ENCODE measurements around the gene TANC1.
"Not testable (repeated sequence)": the region's sequence is repeated elsewhere in the genome, so short reads cannot be mapped to it uniquely, and the experiment has no call there.

The TANC1 gene

GRCh38 chr2:159124931-159125467 is 156.6 kb downstream of the TANC1 start:
- DNase-seq, result no peak

- DNase-seq, result no peak
These were observed 157.4 kb downstream of the TANC1 start for GRCh38 chr2:159125858-159126257.

DNA sequence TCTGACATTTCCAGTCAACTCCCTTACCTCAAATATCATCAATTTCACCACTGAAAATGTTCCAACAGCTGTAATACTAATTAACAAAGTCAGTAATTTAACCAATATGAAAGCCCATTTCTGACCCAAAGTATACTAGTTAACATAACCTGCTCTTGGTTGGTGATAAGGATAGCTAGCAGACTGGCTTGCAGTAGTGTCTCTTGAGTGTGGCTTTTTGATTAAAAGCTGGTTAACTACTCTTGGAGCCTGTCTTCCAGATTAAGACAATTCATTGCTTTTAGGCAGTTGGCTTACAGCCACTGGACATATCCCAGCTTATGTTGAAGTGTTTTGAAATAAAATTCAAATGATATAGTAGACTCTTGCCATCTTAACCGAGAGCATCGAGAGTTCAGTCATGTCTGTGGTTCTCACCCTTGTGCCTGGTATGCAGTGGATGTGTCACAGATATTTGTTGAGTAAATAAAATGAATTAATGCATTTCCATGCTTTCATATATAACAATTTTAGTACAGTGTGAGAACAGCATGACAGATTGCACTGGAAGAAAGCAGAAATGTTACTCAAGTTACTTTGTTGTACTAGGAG is 158.1 kb downstream of the TANC1 start:
- no peak for DNase-seq

DNA sequence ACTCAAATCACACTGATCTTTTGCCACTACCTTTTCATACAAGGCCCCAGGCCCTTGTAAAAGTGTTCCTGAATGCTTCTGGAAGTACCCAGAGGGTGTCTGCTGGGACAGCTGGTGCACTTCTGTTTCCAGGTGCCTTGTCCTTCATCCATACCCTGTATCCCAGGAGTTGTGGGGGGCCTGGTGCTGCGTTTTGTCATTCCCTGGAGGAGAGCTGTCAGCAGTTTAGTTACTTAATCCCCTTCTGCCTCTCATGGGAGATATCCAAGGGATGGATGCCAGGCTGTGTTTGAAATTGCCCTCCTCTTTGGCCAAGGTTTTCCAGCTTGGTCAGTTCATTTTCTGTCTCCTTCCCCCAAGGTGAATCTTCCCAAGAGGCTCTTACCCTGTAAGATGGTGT is 159.8 kb downstream of the TANC1 start:
- DNase-seq, result no peak

DNA sequence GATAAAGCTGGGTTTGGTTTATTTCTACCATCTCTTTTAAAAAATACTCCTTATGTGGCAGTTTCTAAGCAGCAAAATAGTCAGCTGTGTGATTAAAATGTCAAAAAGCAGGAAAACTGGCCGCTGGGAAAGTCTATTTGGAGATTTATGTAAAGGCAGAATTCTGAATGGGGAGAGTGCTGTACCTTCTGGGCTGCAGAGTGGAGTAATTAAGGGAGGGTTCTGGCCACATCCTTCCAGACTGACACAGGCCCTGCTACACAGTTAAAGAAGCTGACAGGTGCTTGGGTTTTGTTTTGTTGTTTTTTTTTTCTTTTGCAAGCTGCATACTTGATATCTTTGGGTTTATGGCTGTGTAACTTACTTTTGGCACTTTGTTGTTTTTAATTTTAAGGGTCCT is 160.8 kb downstream of the TANC1 start:
- no peak for DNase-seq

DNA sequence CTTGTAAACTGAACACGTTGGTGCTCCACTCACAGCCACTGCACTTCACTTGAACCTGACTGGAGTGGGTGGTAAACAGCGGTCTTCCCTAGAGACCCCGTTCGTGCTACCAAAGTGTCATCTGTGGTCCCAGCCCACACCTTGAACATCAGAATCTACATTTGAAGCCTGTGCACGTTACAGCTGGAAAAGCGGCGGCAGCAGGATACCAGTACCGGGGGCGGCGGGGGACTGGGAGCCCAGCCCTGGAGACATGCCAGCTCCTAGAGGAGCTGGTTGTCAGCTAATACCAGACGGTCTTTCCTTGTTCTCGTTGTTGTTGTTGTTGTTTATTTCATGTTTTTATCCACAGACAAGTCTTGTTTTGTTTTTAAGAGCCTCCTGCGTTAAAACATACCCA is 161.4 kb downstream of the TANC1 start:
- DNase-seq, result no peak

DNA sequence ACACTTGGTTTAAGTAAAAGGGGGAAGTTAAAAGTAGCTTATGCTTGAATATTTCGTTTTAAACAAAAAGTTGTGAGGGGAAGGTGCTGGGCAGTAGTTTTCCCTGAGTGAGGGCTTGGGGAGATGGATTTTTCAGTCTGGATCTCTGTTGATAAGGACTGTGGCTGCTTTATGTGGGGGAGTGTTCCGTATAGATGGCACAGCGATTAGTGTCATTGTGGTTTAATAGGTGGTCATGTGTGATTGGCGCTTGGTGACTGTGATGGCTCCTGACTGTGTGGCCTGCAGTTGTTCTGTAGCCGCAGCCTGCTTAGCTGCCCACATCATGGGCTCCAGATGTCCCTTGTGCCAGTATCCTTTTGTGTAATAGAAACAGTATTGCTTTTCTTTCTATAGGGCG is 161.9 kb downstream of the TANC1 start:
- DNase-seq, result no peak

GRCh38 chr2:159131267-159131913 is 162.9 kb downstream of the TANC1 start:
- no peak for DNase-seq

- no peak for DNase-seq
These were observed 163.5 kb downstream of the TANC1 start for GRCh38 chr2:159131914-159132281.

DNA sequence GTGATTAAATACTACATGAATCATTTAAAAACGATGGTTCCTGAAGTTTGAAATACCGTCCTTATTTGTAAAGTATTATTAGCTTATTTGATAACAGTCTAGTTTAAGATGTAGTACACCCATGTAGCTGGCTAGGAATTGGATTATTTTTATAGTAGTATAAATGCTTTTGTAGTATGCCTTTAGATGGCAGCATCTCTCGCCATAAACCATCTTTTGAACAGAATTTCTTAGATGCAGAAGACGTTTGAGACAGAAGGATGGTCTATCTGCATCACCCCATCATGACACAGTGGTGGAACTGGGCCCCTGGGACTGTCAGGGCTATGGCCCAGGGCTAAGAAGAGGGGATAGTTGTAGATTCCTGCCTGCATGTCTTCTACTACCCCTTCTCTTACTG is 165.4 kb downstream of the TANC1 start:
- no peak for DNase-seq

GRCh38 chr2:159134979-159135378 is 166.5 kb downstream of the TANC1 start:
- no peak for DNase-seq

- DNase-seq, result no peak
These were observed 168.0 kb downstream of the TANC1 start for GRCh38 chr2:159136391-159136790.

DNA sequence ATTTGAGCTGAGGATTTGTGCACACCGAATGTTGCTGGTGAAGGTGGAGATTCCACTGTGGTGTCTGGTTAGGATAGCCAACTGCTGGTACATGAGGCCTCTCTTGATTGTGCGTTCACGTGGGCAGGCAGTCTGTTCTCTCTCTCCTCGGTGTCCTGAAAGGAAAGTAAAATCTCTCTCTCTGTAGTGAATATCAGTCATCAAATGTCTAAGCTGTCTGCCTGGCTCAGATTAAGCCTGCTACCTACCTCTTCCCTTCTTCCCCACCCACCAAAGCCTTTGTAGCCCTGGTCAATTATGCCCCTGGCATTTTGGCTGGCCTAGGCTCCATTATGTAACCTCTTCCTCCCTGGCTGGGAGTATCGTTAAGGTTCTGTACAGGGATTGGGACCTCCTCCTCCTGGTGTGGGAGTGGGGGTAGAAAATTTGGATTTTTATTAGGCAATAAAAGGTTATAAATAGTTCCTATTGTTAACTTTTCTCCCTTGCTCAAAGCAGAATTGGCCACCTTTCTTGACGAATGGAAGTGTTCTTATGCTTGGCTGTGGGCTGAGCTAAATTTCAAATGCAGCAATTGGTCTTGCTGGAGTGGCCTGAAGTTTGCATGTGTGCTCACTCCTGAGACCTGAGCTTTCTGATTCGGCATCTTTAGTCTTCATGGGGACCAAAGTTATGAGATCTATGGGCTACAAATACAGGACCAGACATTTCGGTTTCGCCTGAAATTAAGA is 169.2 kb downstream of the TANC1 start:
- DNase-seq, result no peak

GRCh38 chr2:159138642-159139182 is 170.3 kb downstream of the TANC1 start:
- no peak for DNase-seq

DNA sequence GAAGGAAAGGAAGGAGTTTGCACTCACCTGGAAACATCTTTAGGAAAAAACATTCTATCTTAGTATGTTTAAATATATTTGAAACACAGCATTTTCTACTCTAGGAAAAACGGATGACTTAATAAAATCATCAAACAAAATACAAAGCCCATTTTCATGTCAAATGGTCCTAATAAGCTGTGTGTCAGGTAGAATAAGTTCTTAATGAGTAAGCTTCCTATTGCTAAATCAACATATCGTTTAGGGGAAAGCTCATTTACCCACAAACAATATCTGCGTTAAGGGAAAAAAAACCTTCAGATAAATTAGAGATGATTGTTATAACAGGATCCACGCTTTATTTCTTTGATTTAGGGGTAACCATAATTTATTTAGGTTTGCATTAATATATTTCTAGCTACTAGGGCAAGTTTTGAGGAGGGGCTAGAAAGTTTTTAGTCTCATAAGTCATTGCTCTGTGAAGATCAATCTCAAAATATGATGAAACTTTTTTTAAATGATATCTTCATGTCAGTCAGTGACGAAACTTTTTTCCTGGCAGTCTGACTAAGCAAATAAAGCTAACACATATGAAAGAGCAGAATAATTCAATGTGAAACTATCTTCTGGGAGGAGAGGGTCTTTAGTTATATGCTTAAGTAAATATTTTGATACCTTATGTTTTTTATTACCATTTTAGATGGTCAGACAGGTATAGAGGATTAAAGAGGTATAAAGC is 170.9 kb downstream of the TANC1 start:
- no peak for DNase-seq

GRCh38 chr2:159140070-159140769 is 171.8 kb downstream of the TANC1 start:
- no peak for DNase-seq

DNA sequence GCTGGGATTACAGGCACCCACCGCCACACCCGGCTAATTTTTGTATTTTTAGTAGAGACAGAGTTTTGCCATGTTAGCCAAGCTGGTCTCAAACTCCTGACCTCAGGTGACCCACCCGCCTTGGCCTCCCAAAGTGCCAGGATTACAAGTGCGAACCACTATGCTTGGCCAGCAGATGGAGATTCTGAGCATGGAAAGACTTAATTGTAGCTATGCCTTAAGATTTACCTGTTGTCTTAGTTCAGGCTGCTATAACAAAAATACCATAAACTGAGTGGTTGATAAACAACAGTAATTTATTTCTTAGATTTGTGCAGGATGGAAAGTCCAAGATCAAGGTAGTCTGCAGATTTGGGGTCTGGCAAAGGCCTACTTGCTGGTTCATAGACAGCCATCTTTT is 172.4 kb downstream of the TANC1 start:
- not testable (repeated sequence) for DNase-seq

GRCh38 chr2:159144776-159145614 is 176.6 kb downstream of the TANC1 start:
- no peak for DNase-seq

GRCh38 chr2:159145745-159146354 is 177.4 kb downstream of the TANC1 start:
- DNase-seq, result no peak

DNA sequence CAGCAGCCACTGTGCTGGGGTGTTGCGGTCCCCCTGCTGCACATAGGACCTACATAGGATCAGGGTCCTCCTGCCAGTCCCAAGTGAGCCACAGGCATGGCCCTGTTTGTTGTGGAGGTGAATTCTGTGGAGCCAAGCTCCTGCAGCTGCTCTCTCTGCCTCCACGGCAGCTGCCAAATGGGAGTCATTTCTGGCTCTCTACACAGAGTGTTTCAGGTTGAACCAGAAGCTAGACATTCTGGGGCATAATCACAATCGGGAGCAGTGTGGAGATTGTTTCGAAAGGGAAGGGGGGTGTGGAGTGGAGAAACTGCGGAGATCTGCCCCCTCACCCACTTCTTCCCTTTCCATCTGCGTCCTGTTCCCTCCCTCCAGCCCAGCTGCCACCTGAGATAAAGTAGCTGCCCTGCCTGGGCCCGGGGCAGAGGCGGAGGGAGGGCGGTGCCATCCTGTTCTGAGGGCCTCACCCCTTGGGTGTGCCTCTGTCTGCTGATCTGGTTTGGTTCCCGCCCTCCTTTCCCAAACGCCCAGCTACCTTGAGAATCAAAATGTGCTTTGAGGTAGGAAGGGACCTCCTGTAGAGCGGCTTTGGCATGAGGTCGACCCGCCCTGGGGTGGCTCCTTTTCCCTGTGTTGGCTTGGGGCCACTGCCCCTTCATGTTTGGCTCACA is 178.7 kb downstream of the TANC1 start:
- DNase-seq, result peak; percentile 58

DNA sequence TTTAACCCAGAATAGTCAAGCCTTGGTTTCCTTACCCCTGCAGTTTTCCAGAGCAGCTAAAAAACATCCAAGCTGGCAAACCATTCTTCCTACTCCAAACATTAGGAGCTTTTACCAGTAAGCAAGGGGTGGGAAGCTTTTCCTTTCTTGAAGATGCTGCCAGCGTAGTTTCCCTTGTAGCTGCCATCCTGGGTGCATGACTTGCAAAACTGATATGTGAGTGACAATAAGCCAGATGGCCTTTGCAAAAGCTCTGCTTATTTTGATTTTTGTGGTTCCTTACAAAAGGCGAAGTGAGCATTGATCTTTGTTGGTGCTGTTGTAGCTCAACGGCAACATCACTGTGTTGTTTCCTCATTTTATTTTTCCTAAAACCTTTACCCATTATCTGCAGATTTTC is 179.2 kb downstream of the TANC1 start:
- DNase-seq, result no peak
